ENCODE results near the gene ZSCAN5B. TPM values are rescaled to one million over a fixed set of nuclear protein-coding genes. Genes with fewer than 3 reads are reported as not detected.

The ZSCAN5B gene
- total and polyA plus RNA-seq, 9 of the 15 experiments (the other 6 are each of a cell fraction or from before 2014, with no cell fraction given), result 0.03 to 0.07 TPM; not detected in 7

GRCh38 chr19:56222901-56223300 is 25.3 kb upstream of the ZSCAN5B start:
- H3K27me3 ChIP-seq (ENCODE audit: control insufficient read depth in 2 of 2, insufficient read depth in 2 of 2, low read length in 2 of 2), result peaks cover 0 to 5% of the 10 kb centered on the region in 2 experiments; a peak in 1 of 5 replicates
- H3K9ac ChIP-seq (ENCODE audit: insufficient read depth in 1 of 2, low read depth in 2 of 2, low read length in 2 of 2), result no peak overlapping the region
- no peaks in the 10 kb centered on the region for H3K9me1 ChIP-seq (ENCODE audit: control insufficient read depth, insufficient read depth, low read length)
- no peak overlapping the region for H3K4me2 ChIP-seq (ENCODE audit: insufficient read depth, low read length)
- H3K36me3 ChIP-seq (ENCODE audit: control insufficient read depth, insufficient read depth, low read length), result no peaks in the 10 kb centered on the region
- 50% methylated on average over 6 of the region's 6 CpGs for WGBS (ENCODE audit: insufficient coverage, low coverage, missing lambda C conversion rate)
- peak in 1 of 4 experiments; percentile 19 for DNase-seq (ENCODE audit: extremely low read depth in 1 of 4, low spot score in 3 of 4)
- intact Hi-C loops (cut with micrococcal nuclease), result no loop called here
- ChIA-PET POLR2A (no interaction called here), CTCF (ENCODE audit: low intra/inter-chr PET ratio) (interaction anchor here (0.5 kb wide), 1 partner anchor 123 kb away, joined by 3 read pairs; no protein-coding TSS in a partner anchor)
- no peaks in the 10 kb centered on the region for H4K20me1 ChIP-seq (replicated peaks; ENCODE audit: control insufficient read depth, insufficient read depth, low read length)
- no peak for FAIRE-seq
- no peak for ATAC-seq
- peaks cover 2% of the 10 kb centered on the region; the same call in 1 of the 2 replicates for H3K9me3 ChIP-seq (replicated peaks; ENCODE audit: control insufficient read depth, insufficient read depth, low read depth, low read length)
- H3K4me1 ChIP-seq (replicated peaks in 1 of 2; ENCODE audit: control insufficient read depth in 2 of 2, insufficient read depth in 2 of 2, low read length in 2 of 2), result no peaks in the 10 kb centered on the region; a peak in 1 of 5 replicates
- in situ Hi-C loops (cut with MboI), result no loop called here
- no peak overlapping the region for H2AFZ ChIP-seq (ENCODE audit: low read depth, low read length)
- no peak overlapping the region for H3K4me3 ChIP-seq
- TF ChIP-seq CTCF (IDR thresholded peaks at IDR 0.05 in 2 of 3, conservative IDR thresholded peaks at IDR 0.05 in 1 of 3; ENCODE audit: insufficient read depth in 2 of 3, low read depth in 1 of 3, low read length in 3 of 3) (0 out of 6 replicates have a peak, but pooled peaks of 2 of the 3 experiments have one; percentile 12 to 24), CXXC5 (CRISPR knock-in tag; IDR thresholded peaks at IDR 0.05) (no peak)
- BruUV-seq (replicated peaks), result no TSS peak
- no peak overlapping the region for H3K27ac ChIP-seq (ENCODE audit: extremely low read depth, low read depth, low read length)
- H3K79me2 ChIP-seq (ENCODE audit: control insufficient read depth, insufficient read depth, low read length), result no peaks in the 10 kb centered on the region

GRCh38 chr19:56221851-56222250 is 24.3 kb upstream of the ZSCAN5B start:
- Histone ChIP-seq H2AFZ (ENCODE audit: low read depth, low read length) (no peak overlapping the region), H3K36me3 (ENCODE audit: control insufficient read depth, insufficient read depth, low read length) (no peaks in the 10 kb centered on the region), H4K20me1 (replicated peaks; ENCODE audit: control insufficient read depth, insufficient read depth, low read length) (no peaks in the 10 kb centered on the region), H3K79me2 (ENCODE audit: control insufficient read depth, insufficient read depth, low read length) (no peaks in the 10 kb centered on the region), H3K9me3 (replicated peaks; ENCODE audit: control insufficient read depth, insufficient read depth, low read depth, low read length) (peaks cover 2% of the 10 kb centered on the region; the same call in 1 of the 2 replicates), H3K4me1 (replicated peaks in 1 of 2; ENCODE audit: control insufficient read depth in 2 of 2, insufficient read depth in 2 of 2, low read length in 2 of 2) (peaks cover 0 to 10% of the 10 kb centered on the region in 2 experiments; a peak in 3 of 5 replicates), H3K9me1 (ENCODE audit: control insufficient read depth, insufficient read depth, low read length) (no peaks in the 10 kb centered on the region), H3K9ac (ENCODE audit: insufficient read depth in 1 of 2, low read depth in 2 of 2, low read length in 2 of 2) (no peak overlapping the region), H3K27ac (ENCODE audit: extremely low read depth, low read depth, low read length) (no peak overlapping the region), H3K4me3 (no peak overlapping the region), H3K27me3 (ENCODE audit: control insufficient read depth in 2 of 2, insufficient read depth in 2 of 2, low read length in 2 of 2) (peaks cover 0 to 15% of the 10 kb centered on the region in 2 experiments; a peak in 2 of 5 replicates), H3K4me2 (ENCODE audit: insufficient read depth, low read length) (no peak overlapping the region)
- POLR2A ChIA-PET, result no interaction called here
- FAIRE-seq (no peak), DNase-seq (ENCODE audit: extremely low read depth in 1 of 4, low spot score in 3 of 4) (no peak), ATAC-seq (no peak)
- intact Hi-C loops (cut with micrococcal nuclease) (no loop called here), in situ Hi-C loops (cut with MboI) (no loop called here)
- CTCF ChIA-PET (ENCODE audit: low intra/inter-chr PET ratio), result no interaction called here
- TF ChIP-seq CTCF (IDR thresholded peaks at IDR 0.05 in 2 of 3, conservative IDR thresholded peaks at IDR 0.05 in 1 of 3; ENCODE audit: insufficient read depth in 2 of 3, low read depth in 1 of 3, low read length in 3 of 3) (peak in 1 of 3 experiments; percentile 22; a peak in 1 of 6 replicates), PPARD (CRISPR knock-in tag; IDR thresholded peaks at IDR 0.05) (no peak), POLR2AphosphoS5 (IDR thresholded peaks at IDR 0.05; ENCODE audit: control insufficient read depth, insufficient read depth, low read depth, low read length) (no peak), ZNF699 (CRISPR knock-in tag; IDR thresholded peaks at IDR 0.05; ENCODE audit: insufficient replicate concordance) (no peak)
- 62% methylated on average over 14 of the region's 14 CpGs for WGBS (ENCODE audit: insufficient coverage, low coverage, missing lambda C conversion rate)
- BruUV-seq (replicated peaks), result no TSS peak
